Heart left ventricle (tissue), 16 donors: ENCODE measurements around the gene OSBPL10. TPM values are rescaled to one million over a fixed set of nuclear protein-coding genes. Genes with fewer than 3 reads are reported as not detected.

Experiments used
- ATAC-seq, 4 donors: fragments of 200-7000 bp; cut with Tn5 transposase; one replicate each; pipeline ENCODE4 v1.9.1; 2020 to 2022; ENCODE audit warnings: moderate library complexity in 4 of 4, mild to moderate bottlenecking in 3 of 4, moderate number of reproducible peaks in 1 of 4
- DNase-seq, 5 donors: peaks; one replicate each; pipeline ENCODE4 v3.0.0-alpha.2; 2020
- H3K27ac ChIP-seq, 12 donors: fragments of 200-600 bp; sonication (generic) in 4 of 12; one replicate each; pipeline versions ENCODE4 v1.5.0 to v1.8.0; 2016 to 2022; ENCODE audit warnings: mild to moderate bottlenecking in 2 of 12
- H3K27me3 ChIP-seq, 9 donors: fragments of 200-600 bp; sonication (generic) in 2 of 9; one replicate each; pipeline versions ENCODE4 v1.5.1 to v1.8.0; 2016 to 2022; ENCODE audit warnings: mild to moderate bottlenecking in 3 of 9
- H3K36me3 ChIP-seq, 9 donors: fragments of 200-600 bp; sonication (generic) in 2 of 9; one replicate each; pipeline versions ENCODE4 v1.5.0 to v1.8.0; 2018 to 2022; ENCODE audit warnings: mild to moderate bottlenecking in 2 of 9
- H3K4me1 ChIP-seq, 12 donors: fragments of 200-600 bp; sonication (generic) in 4 of 12; one replicate each; pipeline versions ENCODE4 v1.5.0 to v1.8.0; 2016 to 2022; ENCODE audit warnings: mild to moderate bottlenecking in 3 of 12
- H3K4me3 ChIP-seq, 12 donors: fragments of 200-600 bp; sonication (generic) in 4 of 12; one replicate each; pipeline versions ENCODE4 v1.5.0 to v1.8.0; 2017 to 2022; ENCODE audit warnings: mild to moderate bottlenecking in 9 of 12, moderate library complexity in 4 of 12
- H3K9me3 ChIP-seq, 12 donors: fragments of 200-600 bp; sonication (generic) in 4 of 12; one replicate each; pipeline versions ENCODE4 v1.5.0 to v1.8.0; 2016 to 2022; ENCODE audit warnings: mild to moderate bottlenecking in 1 of 12
- POLR2A ChIP-seq, 2 donors: fragments of 450-650 bp; IDR thresholded peaks; one replicate each; pipeline ENCODE4 v1.6.1; 2017; ENCODE audit warnings: antibody characterized with exemption in 2 of 2, mild to moderate bottlenecking in 2 of 2, moderate library complexity in 2 of 2
- WGBS, 4 donors: extraction: QIAGEN DNeasy Blood & Tissue Kit in 2 of 4; methylation state at CpG; one replicate each; pipeline versions ENCODE4 v1.1.5 to v1.1.7; 2013 to 2018; 5-methylcytosine and 5-hydroxymethylcytosine counted together
- intact Hi-C, 10 donors: fragments of 100-400 bp; cut with DNase I; formaldehyde crosslinking; loops; one replicate each; pipeline versions ENCODE4 v1.11.1 to v1.14.2; 2022
- polyA plus RNA-seq, 2 donors: library from polyadenylated mRNA; stranded (reverse); fragments of 200-250 nt; gene quantifications; one replicate each; pipeline ENCODE4 v1.2.3, GENCODE V29; 2013
- total RNA-seq, 9 donors: library from RNA; depleted of rRNA in 2 of 9; stranded (reverse); fragments of >200 nt in 2 of 9; fragmentation: NEBNext Ultra II Directional in 3 of 9; extraction: Animal tissue kit (Norgen Biotek cat#: 25700) in 3 of 9; gene quantifications; one replicate each; pipeline versions ENCODE4 v1.1.0 to v1.2.4, GENCODE V29; 2016 to 2023
- TF ChIP-seq, protein P1 (sequence below), 12 donors: fragments of 200-600 bp; sonication (generic) in 4 of 12; IDR thresholded peaks; one replicate each; pipeline versions ENCODE4 v1.5.0 to v1.8.0; 2018 to 2022; ENCODE audit warnings: antibody characterized with exemption in 12 of 12, mild to moderate bottlenecking in 5 of 12
- donor health status: ischemic (EF 13 %, LVEDD 7.1; RV severe dilation, severe dysfunction).
- donor health status: healthy with polysubstance abuse.
- donor health status: DM: no; HTN: yes; CAD: no.
- donor health status: DM: no; HTN: no; CAD: no.
- donor health status: ischemic (EF 25% LVEDD 6.9; RV normal size, moderate dysfunction).
- donor health status: ischemic (EF 25% LVEDD 5.7; RV mildly dilated, moderate dysfunction).
- donor health status: healthy.
- donor health status: DM: yes; HTN: yes; CAD: no.
- donor health status: ischemic (EF 35%, LVEDD 5.7; RV mildly dilated, moderate dysfunction).
- donor health status: nonischemic (EF 11% LVEDD 7.7; RV severe dilation, severe dysfunction).
- donor health status: DM: yes; HTN: yes; CAD: no.
- donor health status: PGD.
- donor health status: ischemic (EF 29% LVEDD 5.4; RV normal size, mild dysfunction).
- donor health status: nonischemic (EF 23%, LVEDD 6.1; RV moderate dilation, normal function).

The OSBPL10 gene
- total and polyA plus RNA-seq, 11 donors, result 1.3 to 12.7 (median 3.9) TPM

- H3K36me3 ChIP-seq, result no peaks in the 10 kb centered on the region
- WGBS, 4 donors, result 59 to 77% (median 74%) methylated on average over 5 of the region's 5 CpGs
- TF ChIP-seq, protein P1, sequence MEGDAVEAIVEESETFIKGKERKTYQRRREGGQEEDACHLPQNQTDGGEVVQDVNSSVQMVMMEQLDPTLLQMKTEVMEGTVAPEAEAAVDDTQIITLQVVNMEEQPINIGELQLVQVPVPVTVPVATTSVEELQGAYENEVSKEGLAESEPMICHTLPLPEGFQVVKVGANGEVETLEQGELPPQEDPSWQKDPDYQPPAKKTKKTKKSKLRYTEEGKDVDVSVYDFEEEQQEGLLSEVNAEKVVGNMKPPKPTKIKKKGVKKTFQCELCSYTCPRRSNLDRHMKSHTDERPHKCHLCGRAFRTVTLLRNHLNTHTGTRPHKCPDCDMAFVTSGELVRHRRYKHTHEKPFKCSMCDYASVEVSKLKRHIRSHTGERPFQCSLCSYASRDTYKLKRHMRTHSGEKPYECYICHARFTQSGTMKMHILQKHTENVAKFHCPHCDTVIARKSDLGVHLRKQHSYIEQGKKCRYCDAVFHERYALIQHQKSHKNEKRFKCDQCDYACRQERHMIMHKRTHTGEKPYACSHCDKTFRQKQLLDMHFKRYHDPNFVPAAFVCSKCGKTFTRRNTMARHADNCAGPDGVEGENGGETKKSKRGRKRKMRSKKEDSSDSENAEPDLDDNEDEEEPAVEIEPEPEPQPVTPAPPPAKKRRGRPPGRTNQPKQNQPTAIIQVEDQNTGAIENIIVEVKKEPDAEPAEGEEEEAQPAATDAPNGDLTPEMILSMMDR (IDR thresholded peaks at IDR 0.05), result no peak
- TF ChIP-seq POLR2A (IDR thresholded peaks at IDR 0.05), result no peak
- no peak overlapping the region for H3K27ac ChIP-seq
- intact Hi-C loops, result loop anchor here in 4 of 10 donors (10.0 kb wide), 4 partner anchors 157 to 997 kb away; no protein-coding TSS in a partner anchor
- ATAC-seq (peak in 2 of 4 donors; percentile 45 to 68), DNase-seq (no peak)
- no peaks in the 10 kb centered on the region for H3K9me3 ChIP-seq
- H3K4me1 ChIP-seq, result peaks cover 0 to 4% (median 0%) of the 10 kb centered on the region in 12 donors
- H3K4me3 ChIP-seq, result no peak overlapping the region
- H3K27me3 ChIP-seq, result no peaks in the 10 kb centered on the region
Observed at GRCh38 chr3:31762097-31762764, 218.8 kb downstream of the OSBPL10 start.

DNA sequence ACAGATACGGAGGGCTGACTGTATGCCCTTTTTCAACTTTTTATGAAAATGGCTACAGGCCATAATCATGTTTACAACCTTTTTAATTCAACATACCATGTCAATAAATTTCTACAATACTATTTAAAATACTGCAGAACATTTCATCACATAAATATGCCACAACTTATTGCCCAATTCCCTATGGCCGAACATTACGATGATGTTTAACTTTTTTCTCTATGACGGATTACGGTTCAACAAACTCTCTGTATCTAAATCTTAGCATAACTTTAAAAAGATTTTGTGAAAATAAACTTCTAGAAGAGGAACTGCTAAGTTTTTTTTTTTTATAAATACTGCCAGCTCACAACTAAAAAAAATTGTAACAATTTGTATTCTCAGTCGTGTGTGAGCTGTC lies 220.4 kb downstream of the OSBPL10 start:
- peaks cover 0 to 10% (median 0%) of the 10 kb centered on the region in 12 donors for H3K4me1 ChIP-seq
- TF ChIP-seq, protein P1 (IDR thresholded peaks at IDR 0.05), result no peak
- no peak for TF ChIP-seq POLR2A (IDR thresholded peaks at IDR 0.05)
- H3K36me3 ChIP-seq, result no peaks in the 10 kb centered on the region
- no peak overlapping the region for H3K4me3 ChIP-seq
- H3K27me3 ChIP-seq, result no peaks in the 10 kb centered on the region
- DNase-seq, result no peak
- intact Hi-C loops, result loop anchor here in 4 of 10 donors (10.0 kb wide), 4 partner anchors 156 to 996 kb away; no protein-coding TSS in a partner anchor
- H3K9me3 ChIP-seq, result no peaks in the 10 kb centered on the region
- no peak overlapping the region for H3K27ac ChIP-seq
- ATAC-seq, result no peak
- 90 to 93% (median 91%) methylated on average over 6 of the region's 6 CpGs for WGBS, 4 donors

GRCh38 chr3:31758322-31758965 lies 222.6 kb downstream of the OSBPL10 start:
- H3K27me3 ChIP-seq, result no peaks in the 10 kb centered on the region
- no peaks in the 10 kb centered on the region for H3K36me3 ChIP-seq
- H3K4me1 ChIP-seq, result peaks cover 0 to 13% (median 0%) of the 10 kb centered on the region in 12 donors
- no peaks in the 10 kb centered on the region for H3K9me3 ChIP-seq
- TF ChIP-seq, protein P1 (IDR thresholded peaks at IDR 0.05), result no peak
- H3K4me3 ChIP-seq, result no peak overlapping the region
- WGBS, 4 donors, result 81 to 89% (median 82%) methylated on average over 5 of the region's 5 CpGs
- no peak for DNase-seq
- no peak overlapping the region for H3K27ac ChIP-seq
- ATAC-seq, result no peak
- intact Hi-C loops, result loop anchor here in 1 of 10 donors (10.0 kb wide), 1 partner anchor 984 kb away; no protein-coding TSS in a partner anchor

DNA sequence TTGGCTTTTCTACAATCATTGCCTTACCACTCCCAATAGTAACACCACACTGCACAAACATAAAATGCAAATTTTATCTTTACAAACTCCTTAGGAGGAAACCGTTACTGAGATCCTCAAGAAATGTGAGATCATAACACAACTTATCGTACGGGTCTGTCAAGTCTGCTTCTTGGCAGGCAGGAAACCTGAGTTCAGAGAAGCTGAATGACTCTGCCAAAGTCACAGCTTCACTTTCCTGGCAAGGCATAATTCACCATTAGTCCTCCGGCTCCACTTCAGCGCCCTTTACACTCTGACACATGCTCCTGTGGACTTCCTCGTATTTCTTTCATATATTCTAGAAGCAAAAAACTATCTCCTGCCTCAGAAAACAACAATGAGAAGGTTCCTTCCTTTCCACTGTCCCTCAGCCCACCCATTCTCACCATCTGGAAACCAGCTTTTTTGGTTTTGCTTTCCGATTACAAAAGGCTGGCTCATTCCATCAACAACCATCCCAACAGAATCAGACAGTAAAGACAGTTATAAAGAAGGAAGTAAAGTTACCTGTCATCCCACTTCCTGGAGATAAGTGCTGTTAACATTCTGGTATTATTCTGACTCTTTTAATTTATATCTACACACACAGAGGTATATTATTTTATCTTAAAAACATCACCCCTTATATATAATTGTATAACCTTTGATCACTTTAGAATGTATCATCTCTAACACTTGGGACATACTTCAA lies 225.0 kb downstream of the OSBPL10 start:
- H3K27me3 ChIP-seq, result no peaks in the 10 kb centered on the region
- no peak for DNase-seq
- H3K27ac ChIP-seq, result peak overlapping the region in 1 of 12 donors; percentile 21
- WGBS, 4 donors, result 48 to 55% (median 51%) methylated on average over 7 of the region's 7 CpGs
- intact Hi-C loops, result loop anchor here in 1 of 10 donors (10.0 kb wide), 1 partner anchor 981 kb away; no protein-coding TSS in a partner anchor
- peaks cover 0 to 13% (median 0%) of the 10 kb centered on the region in 12 donors for H3K4me1 ChIP-seq
- no peaks in the 10 kb centered on the region for H3K9me3 ChIP-seq
- no peak for TF ChIP-seq POLR2A (IDR thresholded peaks at IDR 0.05)
- TF ChIP-seq, protein P1 (IDR thresholded peaks at IDR 0.05), result no peak
- ATAC-seq, result peak in 2 of 4 donors; percentile 26 to 60
- H3K4me3 ChIP-seq, result no peak overlapping the region
- H3K36me3 ChIP-seq, result no peaks in the 10 kb centered on the region
